Mucosa of descending colon (tissue), 3 donors: Measurements from ENCODE around the gene CDC25C. TPM values are rescaled to one million over a fixed set of nuclear protein-coding genes. Genes with fewer than 3 reads are reported as not detected.
"Not testable (repeated sequence)": the region's sequence is repeated elsewhere in the genome, so short reads cannot be mapped to it uniquely, and the experiment has no call there.

Experiments used
- ATAC-seq: fragments of 200-7000 bp; cut with Tn5 transposase; one replicate; pipeline ENCODE4 v1.9.1; 2020; ENCODE audit warnings: mild to moderate bottlenecking, moderate library complexity
- DNase-seq, 3 donors: peaks; one replicate each; pipeline ENCODE4 v3.0.0-alpha.2; 2020
- H3K36me3 ChIP-seq: fragments of 200-600 bp; one replicate; pipeline ENCODE4 v1.8.0; 2021; ENCODE audit warnings: low read depth, mild to moderate bottlenecking
- H3K4me1 ChIP-seq: fragments of 200-600 bp; one replicate; pipeline ENCODE4 v1.8.0; 2021; ENCODE audit warnings: low read depth, mild to moderate bottlenecking
- H3K4me3 ChIP-seq: fragments of 200-600 bp; one replicate; pipeline ENCODE4 v1.8.0; 2021; ENCODE audit warnings: mild to moderate bottlenecking
- H3K9me3 ChIP-seq: fragments of 200-600 bp; one replicate; pipeline ENCODE4 v1.8.0; 2021; ENCODE audit warnings: mild to moderate bottlenecking
- intact Hi-C, 2 donors: fragments of 100-400 bp; cut with DNase I in 1 of 2; cut with micrococcal nuclease in 1 of 2; formaldehyde crosslinking; loops; one replicate each; pipeline versions ENCODE4 v1.11.0 to v1.11.1; 2022; cut with DNase I, micrococcal nuclease
- total RNA-seq, 3 donors: library from RNA; stranded (reverse); fragmentation: NEBNext Ultra II Directional in 2 of 3; extraction: Animal tissue kit (Norgen Biotek cat#: 25700) in 2 of 3; gene quantifications; one replicate each; pipeline versions ENCODE4 v1.2.1 to v1.2.4, GENCODE V29; 2021 to 2023
- TF ChIP-seq, protein P1 (sequence below): fragments of 200-600 bp; IDR thresholded peaks from one replicate; pipeline ENCODE4 v1.8.0; 2022; ENCODE audit warnings: antibody characterized with exemption, mild to moderate bottlenecking
- donor health status: DM: no; HTN: no; CAD: no; lungs with moderate emphysema.
- donor health status: DM: no; HTN: no; CAD: no.
- donor health status: DM: no; HTN: yes; CAD: no.

Gene CDC25C
- total RNA-seq, 3 donors from 2014 or later, result 0.79 to 4.1 (median 1.3) TPM

DNA sequence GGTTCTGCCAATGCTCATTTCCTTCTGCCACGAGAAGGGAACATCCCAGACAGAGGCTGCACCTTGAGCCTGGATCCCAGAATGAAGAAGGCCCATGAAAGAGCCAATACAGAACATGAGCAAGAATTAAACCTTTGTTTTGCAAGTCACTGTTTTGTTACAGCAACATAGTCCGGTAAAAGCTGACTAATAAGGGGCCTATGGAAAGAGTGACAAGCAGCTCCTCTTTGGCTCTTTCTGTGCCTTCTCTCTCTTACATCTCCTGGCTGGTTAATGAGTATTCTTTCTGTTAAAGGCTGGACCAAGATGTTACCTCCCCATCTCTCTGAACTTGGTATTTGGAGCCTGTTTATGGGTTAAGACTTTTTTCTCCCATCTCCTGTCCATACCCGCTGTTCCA lies 68.0 kb downstream of the CDC25C start:
- no peak for DNase-seq
- ATAC-seq, result no peak
- Histone ChIP-seq H3K4me1 (no peaks in the 10 kb centered on the region), H3K9me3 (no peaks in the 10 kb centered on the region), H3K36me3 (no peaks in the 10 kb centered on the region), H3K4me3 (no peak overlapping the region)
- TF ChIP-seq, protein P1, sequence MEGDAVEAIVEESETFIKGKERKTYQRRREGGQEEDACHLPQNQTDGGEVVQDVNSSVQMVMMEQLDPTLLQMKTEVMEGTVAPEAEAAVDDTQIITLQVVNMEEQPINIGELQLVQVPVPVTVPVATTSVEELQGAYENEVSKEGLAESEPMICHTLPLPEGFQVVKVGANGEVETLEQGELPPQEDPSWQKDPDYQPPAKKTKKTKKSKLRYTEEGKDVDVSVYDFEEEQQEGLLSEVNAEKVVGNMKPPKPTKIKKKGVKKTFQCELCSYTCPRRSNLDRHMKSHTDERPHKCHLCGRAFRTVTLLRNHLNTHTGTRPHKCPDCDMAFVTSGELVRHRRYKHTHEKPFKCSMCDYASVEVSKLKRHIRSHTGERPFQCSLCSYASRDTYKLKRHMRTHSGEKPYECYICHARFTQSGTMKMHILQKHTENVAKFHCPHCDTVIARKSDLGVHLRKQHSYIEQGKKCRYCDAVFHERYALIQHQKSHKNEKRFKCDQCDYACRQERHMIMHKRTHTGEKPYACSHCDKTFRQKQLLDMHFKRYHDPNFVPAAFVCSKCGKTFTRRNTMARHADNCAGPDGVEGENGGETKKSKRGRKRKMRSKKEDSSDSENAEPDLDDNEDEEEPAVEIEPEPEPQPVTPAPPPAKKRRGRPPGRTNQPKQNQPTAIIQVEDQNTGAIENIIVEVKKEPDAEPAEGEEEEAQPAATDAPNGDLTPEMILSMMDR, result no peak
- intact Hi-C loops, result no loop called here

GRCh38 chr5:138258704-138259292 lies 72.8 kb downstream of the CDC25C start:
- Histone ChIP-seq H3K4me3 (no peak overlapping the region), H3K9me3 (no peaks in the 10 kb centered on the region), H3K36me3 (no peaks in the 10 kb centered on the region), H3K4me1 (no peaks in the 10 kb centered on the region)
- intact Hi-C loops, result no loop called here
- TF ChIP-seq, protein P1, result no peak
- DNase-seq, result no peak
- ATAC-seq, result no peak

DNA sequence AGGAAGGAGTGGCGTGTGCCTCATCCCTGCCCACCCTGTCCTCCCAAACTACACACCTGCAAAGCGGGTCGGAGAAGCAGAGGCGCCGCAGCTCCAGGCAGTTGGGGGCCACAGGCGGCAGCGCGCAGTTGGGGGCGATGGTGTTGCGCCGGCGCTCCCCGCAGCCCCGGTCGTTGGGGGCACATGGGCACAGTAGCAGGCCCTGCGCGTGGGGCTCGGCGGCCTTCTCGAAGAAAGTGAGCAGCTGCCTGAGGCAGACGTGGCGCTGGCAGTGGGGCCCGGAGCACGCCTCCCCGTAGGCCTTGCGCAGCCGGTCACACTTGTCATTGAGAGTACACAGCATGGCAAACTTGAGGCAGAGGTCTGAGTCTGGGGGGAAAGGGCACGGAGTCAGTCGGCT lies 74.0 kb downstream of the CDC25C start:
- H3K36me3 ChIP-seq, result no peaks in the 10 kb centered on the region
- no peaks in the 10 kb centered on the region for H3K9me3 ChIP-seq
- H3K4me1 ChIP-seq, result no peaks in the 10 kb centered on the region
- no peak for DNase-seq
- intact Hi-C loops, result no loop called here
- no peak overlapping the region for H3K4me3 ChIP-seq
- no peak for ATAC-seq
- TF ChIP-seq, protein P1, result no peak

DNA sequence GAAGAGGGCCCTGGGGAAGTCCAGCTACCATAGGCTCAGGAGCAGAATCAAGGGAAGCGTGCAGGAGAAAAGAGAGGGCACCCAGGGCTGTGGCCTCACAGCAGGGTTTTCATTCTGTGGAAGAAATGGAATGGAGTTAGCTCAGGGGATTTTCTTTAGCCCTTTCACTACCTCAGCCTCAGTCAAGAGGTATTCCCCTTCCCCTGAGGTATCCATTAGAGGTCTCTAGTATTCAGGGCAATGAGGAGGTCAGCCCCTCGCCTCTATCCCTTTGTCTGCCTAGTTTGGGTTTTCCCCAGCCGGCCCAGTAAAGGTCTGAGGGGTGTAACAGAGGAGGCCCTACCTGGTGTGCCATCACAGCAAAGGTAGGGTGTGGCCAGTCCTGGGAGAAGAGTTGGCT lies 78.7 kb downstream of the CDC25C start:
- TF ChIP-seq, protein P1, result no peak
- no peaks in the 10 kb centered on the region for H3K4me1 ChIP-seq
- intact Hi-C loops, result no loop called here
- no peak overlapping the region for H3K4me3 ChIP-seq
- ATAC-seq, result no peak
- H3K36me3 ChIP-seq, result no peaks in the 10 kb centered on the region
- DNase-seq, result no peak
- H3K9me3 ChIP-seq, result no peaks in the 10 kb centered on the region

- H3K9me3 ChIP-seq, ATAC-seq, DNase-seq, H3K4me3 ChIP-seq, intact Hi-C loops, H3K4me1 ChIP-seq, H3K36me3 ChIP-seq: not testable (repeated sequence)
Measured at GRCh38 chr5:138247800-138248199, 83.8 kb downstream of the CDC25C start.

GRCh38 chr5:138246822-138247221 lies 84.8 kb downstream of the CDC25C start:
- no peak for ATAC-seq

More at GRCh38 chr5:138246822-138247221, 84.8 kb downstream of the CDC25C start:
- Histone ChIP-seq H3K9me3 (no peaks in the 10 kb centered on the region), H3K4me1 (peaks cover 6% of the 10 kb centered on the region), H3K4me3 (no peak overlapping the region), H3K36me3 (no peaks in the 10 kb centered on the region)
- TF ChIP-seq, protein P1, result no peak
- DNase-seq, result no peak
- intact Hi-C loops, result no loop called here
